CD14-positive monocyte (primary cell): ENCODE results near the gene FRY. TPM values are rescaled to one million over a fixed set of nuclear protein-coding genes. Genes with fewer than 3 reads are reported as not detected.

Experiments
- DNase-seq, 3 donors: peaks; one replicate each; pipeline ENCODE4 v3.0.0-alpha.2; 2011 to 2022
- H2AFZ ChIP-seq: 2 replicates; pipeline ENCODE4 v1.6.0; 2012; ENCODE audit warnings: mild to moderate bottlenecking, low read depth, low read length, inconsistent platforms; ENCODE audit not compliant: insufficient read depth, poor library complexity, severe bottlenecking
- H3K27ac ChIP-seq, 2 donors: 1 replicate in 1 of 2; 2 replicates in 1 of 2; pipeline ENCODE4 v1.5.1; 2012 to 2013; ENCODE audit warnings: low read length in 2 of 2, control low read depth in 1 of 2, inconsistent platforms in 1 of 2, low read depth in 1 of 2, mild to moderate bottlenecking in 1 of 2
- H3K27me3 ChIP-seq, 2 donors: one replicate each; pipeline versions ENCODE4 v1.6.0 to v1.6.1; 2011 to 2013; ENCODE audit warnings: low read length in 2 of 2; ENCODE audit not compliant: control insufficient read depth in 2 of 2, insufficient read depth in 2 of 2
- H3K36me3 ChIP-seq, 2 donors: replicated peaks in 1 of 2; 1 replicate in 1 of 2; 2 replicates in 1 of 2; pipeline versions ENCODE4 v1.5.1 to v1.6.1; 2012 to 2013; ENCODE audit warnings: low read length in 2 of 2, control low read depth in 1 of 2, inconsistent platforms in 1 of 2, mild to moderate bottlenecking in 1 of 2; ENCODE audit not compliant: insufficient read depth in 2 of 2, control insufficient read depth in 1 of 2
- H3K4me1 ChIP-seq, 2 donors: 1 replicate in 1 of 2; 2 replicates in 1 of 2; pipeline versions ENCODE4 v1.5.1 to v1.6.1; 2012 to 2013; ENCODE audit warnings: low read length in 2 of 2, control low read depth in 1 of 2, inconsistent platforms in 1 of 2, mild to moderate bottlenecking in 1 of 2, moderate library complexity in 1 of 2; ENCODE audit not compliant: insufficient read depth in 2 of 2, control insufficient read depth in 1 of 2
- H3K4me2 ChIP-seq: replicated peaks from 2 replicates; pipeline ENCODE3; 2012; ENCODE audit warnings: low read length, moderate library complexity, mild to moderate bottlenecking; ENCODE audit not compliant: poor library complexity, severe bottlenecking; ENCODE audit errors: extremely low read depth
- H3K4me3 ChIP-seq, 3 experiments: fragments of 200-600 bp in 1 of 3; sonication (generic) in 1 of 3; replicated peaks in 1 of 3; 1 replicate in 2 of 3; 2 replicates in 1 of 3; pipeline ENCODE4 v1.5.1; 2011 to 2013; ENCODE audit warnings: low read length in 3 of 3, mild to moderate bottlenecking in 3 of 3, control low read depth in 2 of 3, low read depth in 2 of 3, inconsistent platforms in 1 of 3, moderate library complexity in 1 of 3
- H3K79me2 ChIP-seq: 2 replicates; pipeline ENCODE4 v1.6.0; 2012; ENCODE audit warnings: mild to moderate bottlenecking, control low read depth, inconsistent platforms, low read length, moderate library complexity; ENCODE audit not compliant: insufficient read depth
- H3K9ac ChIP-seq: 2 replicates; pipeline ENCODE4 v1.6.0; 2017; ENCODE audit warnings: low read length, mild to moderate bottlenecking; ENCODE audit not compliant: insufficient read depth, poor library complexity, severe bottlenecking
- H3K9me3 ChIP-seq, 2 donors: replicated peaks in 1 of 2; 1 replicate in 1 of 2; 2 replicates in 1 of 2; pipeline versions ENCODE4 v1.5.1 to v1.6.1; 2012 to 2013; ENCODE audit warnings: low read length in 2 of 2, control low read depth in 1 of 2; ENCODE audit not compliant: control insufficient read depth in 1 of 2, insufficient read depth in 1 of 2
- H4K20me1 ChIP-seq: 2 replicates; pipeline ENCODE4 v1.6.0; 2012; ENCODE audit warnings: mild to moderate bottlenecking, low read length, control low read depth, moderate library complexity; ENCODE audit not compliant: insufficient read depth
- H3K27ac Mint-ChIP-seq, 7 donors: one replicate each; pipeline ENCODE4 v1.8.0; 2020; ENCODE audit warnings: mild to moderate bottlenecking in 7 of 7, mixed read lengths in 7 of 7, moderate library complexity in 6 of 7, inconsistent platforms in 2 of 7
- H3K27me3 Mint-ChIP-seq, 3 donors: one replicate each; pipeline ENCODE4 v1.8.0; 2021 to 2022; ENCODE audit warnings: low read depth in 3 of 3, mild to moderate bottlenecking in 3 of 3, mixed read lengths in 3 of 3, moderate library complexity in 3 of 3, inconsistent platforms in 1 of 3
- H3K36me3 Mint-ChIP-seq, 2 donors: one replicate each; pipeline ENCODE4 v1.8.0; 2020; ENCODE audit warnings: mixed read lengths in 2 of 2, inconsistent platforms in 1 of 2, mild to moderate bottlenecking in 1 of 2
- H3K4me1 Mint-ChIP-seq: one replicate; pipeline ENCODE4 v1.8.0; 2020; ENCODE audit warnings: mild to moderate bottlenecking, mixed read lengths
- H3K4me3 Mint-ChIP-seq, 2 donors: one replicate each; pipeline ENCODE4 v1.8.0; 2020; ENCODE audit warnings: mild to moderate bottlenecking in 2 of 2, mixed read lengths in 2 of 2, moderate library complexity in 1 of 2
- H3K9me3 Mint-ChIP-seq, 7 donors: one replicate each; pipeline ENCODE4 v1.8.0; 2020 to 2022; ENCODE audit warnings: mixed read lengths in 7 of 7, mild to moderate bottlenecking in 6 of 7, moderate library complexity in 6 of 7, inconsistent platforms in 2 of 7
- CTCF ChIP-seq: fragments of 200-600 bp; IDR thresholded peaks from one replicate; pipeline ENCODE4 v1.8.0; 2022; ENCODE audit warnings: antibody characterized with exemption, mild to moderate bottlenecking
- WGBS: methylation state at CpG from one replicate; pipeline ENCODE4 v1.1.5; 2013; ENCODE audit warnings: missing lambda C conversion rate; ENCODE audit not compliant: insufficient coverage; 5-methylcytosine and 5-hydroxymethylcytosine counted together
- intact Hi-C, 2 donors: fragments of 100-400 bp; cut with micrococcal nuclease; formaldehyde crosslinking; loops; one replicate each; pipeline versions ENCODE4 v1.15.0 to v1.15.1; 2023
- polyA plus RNA-seq, 3 donors: library from polyadenylated mRNA; depleted of rRNA in 1 of 3; unstranded in 2 of 3; stranded (reverse) in 1 of 3; fragments of 300-500 nt in 2 of 3; fragments of >200 nt in 1 of 3; fragmentation: Illumina TruSeq in 2 of 3; gene quantifications; 1 replicate in 2 of 3; 2 replicates in 1 of 3; pipeline ENCODE4 v1.2.3, GENCODE V29; 2012 to 2021

FRY gene
- polyA plus RNA-seq, 3 donors, result 3.9 to 31.8 (median 5.0) TPM

- Histone ChIP-seq H3K4me3 (peak overlapping the region in 2 of 3 experiments; percentile 37 to 66), H3K36me3 (peaks cover 15 to 33% of the 10 kb centered on the region in 2 donors), H3K27ac (peak overlapping the region in 1 of 2 donors; percentile 91), H4K20me1 (no peaks in the 10 kb centered on the region), H3K27me3 (no peaks in the 10 kb centered on the region), H3K79me2 (peaks cover 97% of the 10 kb centered on the region), H3K4me1 (peaks cover 56 to 63% of the 10 kb centered on the region in 2 donors), H2AFZ (no peak overlapping the region), H3K9ac (no peak overlapping the region), H3K9me3 (no peaks in the 10 kb centered on the region), H3K4me2 (peak overlapping the region; percentile 73)
- no peaks in the 10 kb centered on the region for H3K9me3 Mint-ChIP-seq
- TF ChIP-seq CTCF, result no peak
- intact Hi-C loops, result loop anchor here (10.0 kb wide), 1 partner anchor 79 kb away; no protein-coding TSS in a partner anchor
- H3K4me3 Mint-ChIP-seq, result peak overlapping the region; percentile 66 to 81
- H3K27ac Mint-ChIP-seq, result peak overlapping the region; percentile 89 to 98 (median 94)
- peaks cover 73% of the 10 kb centered on the region for H3K4me1 Mint-ChIP-seq
- WGBS, result no CpG with 5 or more reads among the region's 4 CpGs
- DNase-seq, result peak; percentile 55 to 76 (median 69)
- peaks cover 23 to 37% of the 10 kb centered on the region in 2 donors for H3K36me3 Mint-ChIP-seq
- no peaks in the 10 kb centered on the region for H3K27me3 Mint-ChIP-seq
Measured at GRCh38 chr13:32036126-32036695, 4.6 kb downstream of the FRY start.

DNA sequence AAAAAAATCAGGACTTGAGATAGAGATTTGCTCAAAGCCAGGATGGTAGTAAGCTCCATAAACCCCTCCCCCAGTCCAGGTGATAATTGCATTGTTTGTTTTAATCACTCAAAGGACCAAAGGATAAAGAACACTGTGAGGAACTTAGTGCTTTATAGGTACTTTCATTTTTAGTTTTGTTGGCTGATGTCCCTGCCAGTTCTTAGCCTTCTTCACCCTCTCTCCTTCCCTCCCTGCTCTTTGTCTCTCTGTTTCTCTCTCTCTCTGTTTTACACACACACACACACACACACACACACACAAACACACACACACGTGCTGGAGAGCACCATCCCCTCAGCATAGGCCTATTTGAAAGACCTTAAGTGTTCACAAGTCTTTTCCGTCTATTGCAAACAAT, 5.2 kb downstream of the FRY start:
- Histone ChIP-seq H3K4me1 (peaks cover 56 to 67% of the 10 kb centered on the region in 2 donors), H2AFZ (peak overlapping the region; percentile 55), H3K4me3 (peak overlapping the region in 2 of 3 experiments; percentile 37 to 66), H3K27ac (peak overlapping the region in 1 of 2 donors; percentile 91), H3K9me3 (no peaks in the 10 kb centered on the region), H4K20me1 (no peaks in the 10 kb centered on the region), H3K27me3 (no peaks in the 10 kb centered on the region), H3K36me3 (peaks cover 15 to 33% of the 10 kb centered on the region in 2 donors), H3K9ac (no peak overlapping the region), H3K4me2 (peak overlapping the region; percentile 73), H3K79me2 (peaks cover 97% of the 10 kb centered on the region)
- intact Hi-C loops, result loop anchor here (10.0 kb wide), 1 partner anchor 78 kb away; no protein-coding TSS in a partner anchor
- no peak for DNase-seq
- peak overlapping the region; percentile 66 to 81 for H3K4me3 Mint-ChIP-seq
- H3K27me3 Mint-ChIP-seq, result no peaks in the 10 kb centered on the region
- peak overlapping the region; percentile 89 to 98 (median 94) for H3K27ac Mint-ChIP-seq
- peaks cover 76% of the 10 kb centered on the region for H3K4me1 Mint-ChIP-seq
- H3K36me3 Mint-ChIP-seq, result peaks cover 23 to 42% of the 10 kb centered on the region in 2 donors
- no peak for TF ChIP-seq CTCF
- H3K9me3 Mint-ChIP-seq, result no peaks in the 10 kb centered on the region
- WGBS, result no CpG with 5 or more reads among the region's 2 CpGs
